HG02938 (cell line): Measurements from ENCODE around the gene CHD9NB.
"Not testable (repeated sequence)": the region's sequence is repeated elsewhere in the genome, so short reads cannot be mapped to it uniquely, and the experiment has no call there.

Source experiments
- ATAC-seq: cut with Tn5 transposase; IDR thresholded peaks from one replicate; pipeline ENCODE4 v1.9.1; 2021; ENCODE audit warnings: mild to moderate bottlenecking, moderate library complexity; ENCODE audit not compliant: unreplicated experiment

Gene CHD9NB

DNA sequence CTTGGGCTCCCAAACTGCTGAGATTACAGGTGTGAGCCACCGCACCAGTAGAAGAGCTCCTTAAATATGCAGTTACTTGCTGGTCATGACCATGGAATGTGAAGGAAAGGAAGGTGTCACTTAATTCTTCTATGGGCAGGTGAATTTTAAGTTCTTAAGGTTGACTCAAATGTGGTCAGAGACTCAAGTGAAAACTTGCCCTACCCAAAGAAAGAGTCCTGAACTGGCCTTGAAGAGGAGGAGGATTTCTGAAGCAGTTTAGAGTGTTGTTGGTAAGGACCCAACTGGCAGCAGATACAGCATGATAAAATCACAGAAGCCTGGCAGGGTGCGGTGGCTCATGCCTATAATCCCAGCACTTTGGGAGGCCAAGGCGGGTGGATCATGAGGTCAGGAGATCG, 31.4 kb upstream of the CHD9NB start:
- ATAC-seq: no peak

DNA sequence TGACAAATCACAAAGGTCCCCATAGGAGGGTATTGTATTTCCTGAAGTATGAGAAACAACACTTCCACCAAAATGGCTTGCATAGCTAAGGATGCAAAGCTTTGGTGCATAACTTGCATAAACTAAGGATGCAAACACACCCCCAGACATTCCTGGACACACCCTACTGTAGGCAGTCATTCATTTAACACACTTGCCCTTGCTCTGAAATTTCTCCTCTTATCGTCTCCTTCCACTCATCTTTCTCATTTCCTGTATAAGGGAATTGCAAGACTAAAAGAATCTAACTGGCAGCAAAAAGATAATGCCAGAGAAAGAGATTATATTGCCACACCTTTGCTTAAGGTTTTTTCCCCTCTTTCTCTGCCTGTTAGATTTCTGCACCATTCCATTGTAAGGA, 30.4 kb upstream of the CHD9NB start:
- ATAC-seq: no peak

DNA sequence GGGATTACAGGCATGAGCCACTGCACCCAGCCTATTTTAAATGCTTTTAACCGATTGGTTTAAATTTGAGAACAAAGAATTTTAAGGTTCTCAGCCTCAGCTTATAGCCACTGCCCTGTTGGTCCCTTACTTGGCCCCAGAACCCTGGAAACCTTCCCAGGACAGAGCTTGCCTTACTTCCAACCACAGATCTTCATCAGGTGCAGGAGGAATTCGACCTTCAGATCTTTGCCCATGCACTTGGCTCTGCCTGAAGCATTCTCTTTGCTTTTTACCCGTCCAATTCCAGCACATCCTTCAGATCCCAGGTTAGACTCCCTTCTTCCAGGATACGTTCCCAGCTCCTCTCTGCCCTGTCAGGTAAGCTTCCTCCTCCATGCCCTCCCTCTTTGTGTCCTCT, 29.8 kb upstream of the CHD9NB start:
- ATAC-seq: no peak

DNA sequence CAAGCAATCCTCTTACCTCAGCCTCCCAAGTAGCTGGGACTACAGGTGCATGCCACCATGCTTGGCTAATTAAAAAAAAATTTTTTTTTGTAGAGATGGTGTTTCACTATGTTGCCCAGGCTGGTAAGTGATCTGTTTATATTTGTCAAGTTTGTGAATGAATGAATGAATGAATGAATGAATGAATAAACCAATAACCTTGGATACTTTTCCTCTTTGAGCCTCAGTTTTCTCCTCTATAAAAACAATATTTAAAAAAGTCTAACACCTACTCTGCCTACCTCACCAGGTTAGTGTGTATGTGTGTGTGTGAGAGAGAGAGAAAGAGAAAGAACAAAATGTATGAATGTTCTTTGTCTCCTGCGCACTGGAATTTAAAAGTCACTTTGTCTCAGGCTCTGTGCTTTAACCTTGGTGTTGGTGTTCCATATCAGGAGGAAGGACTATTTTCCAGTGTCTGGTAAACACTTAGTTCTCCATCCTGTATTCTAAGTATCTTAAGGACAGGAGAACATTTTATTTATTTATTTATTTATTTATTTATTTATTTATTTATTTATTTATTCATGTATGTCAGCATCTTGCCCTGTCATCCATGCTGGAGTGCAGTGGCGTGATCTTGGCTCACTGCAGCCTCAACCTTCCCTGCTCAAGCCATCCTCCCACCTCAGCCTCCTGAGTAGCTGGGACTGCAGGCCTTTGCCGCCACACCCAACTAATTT, 29.1 kb upstream of the CHD9NB start:
- no peak for ATAC-seq

DNA sequence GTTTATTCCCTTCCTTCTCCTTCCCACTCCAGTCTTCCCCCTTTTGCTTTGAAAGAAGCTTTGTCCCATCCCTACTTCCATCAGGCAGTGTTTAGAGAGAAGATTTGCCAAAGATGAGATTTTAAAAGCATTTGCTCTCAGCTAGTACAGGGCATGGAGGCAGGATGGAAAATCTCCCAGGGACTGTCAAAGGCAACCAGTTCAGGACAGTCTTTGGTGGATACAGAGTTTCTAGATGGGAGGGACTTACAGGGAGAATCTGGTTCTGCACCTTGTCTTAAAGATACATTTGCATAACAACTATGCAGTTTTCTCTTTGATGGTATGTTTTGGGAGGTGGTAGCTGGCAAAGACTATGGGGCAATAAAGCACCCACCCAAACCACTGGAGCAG, 28.3 kb upstream of the CHD9NB start:
- ATAC-seq: no peak

DNA sequence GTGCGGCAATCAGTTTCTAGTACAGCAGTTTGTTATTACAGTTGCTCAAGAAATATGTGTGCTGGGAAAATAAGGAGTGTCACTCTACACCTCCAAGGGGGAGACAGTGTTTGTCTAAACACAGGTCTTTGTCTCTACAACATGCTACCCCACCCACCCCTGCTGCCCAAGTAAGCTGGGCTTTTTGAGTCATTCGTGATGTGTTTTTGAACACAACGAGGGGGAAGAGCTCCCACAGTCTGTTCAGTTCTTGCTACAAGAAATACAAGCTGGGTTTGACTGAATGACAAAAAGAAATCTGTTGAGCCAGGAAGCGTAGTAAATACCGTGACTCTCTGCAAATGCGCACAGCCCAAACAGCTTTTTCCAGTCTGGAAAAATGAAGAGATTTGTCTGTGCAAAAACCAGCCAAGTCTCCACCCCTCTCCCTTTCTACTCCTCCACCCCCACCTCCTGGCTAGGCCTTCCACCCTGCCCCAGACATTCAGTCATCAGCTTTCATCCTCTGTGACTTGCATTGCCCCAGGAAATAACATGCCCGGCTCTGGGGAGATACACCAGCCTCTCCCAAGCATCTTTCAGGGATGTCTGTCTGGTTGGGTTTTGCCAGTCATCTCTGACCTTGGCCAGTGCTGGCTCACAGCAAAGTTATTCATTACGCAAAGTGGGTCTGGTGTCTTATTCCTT, 27.8 kb upstream of the CHD9NB start:
- no peak for ATAC-seq

DNA sequence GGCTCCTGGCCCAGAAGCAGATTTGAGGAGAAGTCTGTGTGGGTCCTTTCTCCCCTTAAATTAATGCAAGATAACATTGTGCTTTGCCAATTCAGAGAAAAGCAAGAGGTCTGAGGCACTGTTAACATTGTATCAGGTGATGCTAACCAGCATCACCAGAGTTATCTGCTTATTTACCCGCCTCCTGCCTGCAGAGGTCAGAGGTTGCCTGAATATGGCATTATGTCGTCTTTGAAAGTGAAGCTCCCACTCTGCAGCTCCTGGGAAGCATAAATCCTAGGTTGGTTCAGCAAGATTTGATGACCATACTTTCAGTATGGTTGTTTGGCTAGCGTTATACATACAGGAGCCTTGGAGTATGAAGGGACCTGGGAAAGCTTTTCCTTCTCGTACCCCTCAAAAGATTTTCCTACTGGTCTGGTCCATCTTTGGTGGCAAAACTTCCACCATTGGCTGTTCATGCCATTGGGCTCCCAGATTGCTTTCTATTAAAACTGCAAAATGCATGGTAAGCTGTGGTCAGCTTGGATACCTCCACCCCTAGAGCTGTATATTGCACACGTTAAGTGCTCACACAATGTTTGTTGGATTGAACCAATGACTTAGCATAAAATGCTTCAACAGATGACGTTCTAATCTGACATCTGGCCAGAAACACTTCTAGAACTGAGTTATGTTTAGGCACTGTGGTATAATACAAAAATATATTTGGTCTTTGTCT, 26.2 kb upstream of the CHD9NB start:
- no peak for ATAC-seq

DNA sequence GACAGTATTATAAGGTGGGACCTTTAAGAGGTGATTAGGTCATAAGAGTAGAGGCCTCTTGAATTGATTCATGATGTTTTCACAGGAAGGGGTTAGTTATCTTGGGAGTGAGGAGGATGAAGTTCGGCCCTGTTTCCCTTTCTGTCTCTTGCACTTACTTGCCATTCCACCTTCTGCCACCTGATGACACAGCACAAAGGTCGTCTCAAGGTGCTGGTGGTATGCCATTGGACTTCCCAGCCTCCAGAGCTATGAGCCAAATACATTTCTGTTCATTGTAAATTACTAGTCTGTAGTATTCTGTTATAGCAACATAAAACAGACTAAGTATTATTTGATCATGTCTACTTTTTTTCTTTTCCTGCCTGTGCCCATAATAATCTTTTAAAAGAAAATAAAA, 25.6 kb upstream of the CHD9NB start:
- ATAC-seq: no peak

DNA sequence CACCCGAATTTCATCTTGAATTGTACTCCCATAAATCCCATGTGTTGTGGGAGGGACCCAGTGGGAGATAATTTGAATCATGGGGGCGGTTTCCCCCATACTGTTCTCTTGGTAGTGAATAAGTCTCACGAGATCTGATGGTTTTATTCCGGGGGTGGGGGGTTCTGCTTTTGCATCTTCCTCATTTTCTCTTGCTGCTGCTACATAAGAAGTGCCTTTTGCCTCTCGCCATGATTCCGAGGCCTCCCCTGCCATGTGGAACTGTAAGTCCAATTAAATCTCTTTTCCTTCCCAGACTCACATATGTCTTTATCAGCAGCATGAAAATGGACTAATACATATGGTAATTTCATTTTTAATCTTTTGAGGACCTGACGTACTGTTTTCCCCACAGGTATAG, 22.8 kb upstream of the CHD9NB start:
- not testable (repeated sequence) for ATAC-seq

DNA sequence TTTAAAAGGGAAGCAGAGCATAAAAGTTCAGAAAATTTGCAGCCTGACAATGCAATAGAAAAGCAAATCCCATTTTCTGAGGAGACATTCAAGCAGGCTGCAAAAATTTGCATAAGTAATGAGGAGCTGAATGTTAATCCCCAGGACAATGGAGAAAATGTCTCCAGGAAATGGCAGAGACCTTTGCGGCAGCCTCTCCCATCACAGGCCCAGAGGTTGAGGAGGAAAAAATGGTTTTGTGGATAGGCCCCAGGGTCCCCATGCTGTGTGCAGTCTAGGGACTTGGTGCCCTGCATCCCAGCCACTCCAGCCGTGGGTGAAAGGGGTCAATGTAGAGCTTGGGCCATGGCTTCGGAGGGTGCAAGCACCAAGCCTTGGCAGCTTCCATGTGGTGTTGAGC, 21.6 kb upstream of the CHD9NB start:
- not testable (repeated sequence) for ATAC-seq

DNA sequence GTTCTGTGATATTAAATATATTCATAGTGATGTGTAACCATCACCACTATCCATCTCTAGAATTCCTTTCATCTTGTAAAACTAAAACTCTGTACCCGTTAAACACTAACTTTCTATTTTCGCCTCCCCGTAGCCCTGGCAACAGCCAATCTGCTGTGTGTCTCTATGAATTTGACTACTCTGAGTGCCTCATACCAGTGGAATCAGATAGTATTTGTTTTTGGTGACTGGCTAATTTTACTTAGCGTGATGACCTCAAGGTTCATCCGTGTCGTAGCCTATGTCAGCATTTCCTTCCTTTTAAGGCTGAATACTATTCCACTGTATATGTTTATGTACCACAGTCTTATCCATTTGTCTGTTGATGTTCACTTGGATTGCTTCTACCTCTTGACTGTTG, 20.3 kb upstream of the CHD9NB start:
- ATAC-seq: no peak

DNA sequence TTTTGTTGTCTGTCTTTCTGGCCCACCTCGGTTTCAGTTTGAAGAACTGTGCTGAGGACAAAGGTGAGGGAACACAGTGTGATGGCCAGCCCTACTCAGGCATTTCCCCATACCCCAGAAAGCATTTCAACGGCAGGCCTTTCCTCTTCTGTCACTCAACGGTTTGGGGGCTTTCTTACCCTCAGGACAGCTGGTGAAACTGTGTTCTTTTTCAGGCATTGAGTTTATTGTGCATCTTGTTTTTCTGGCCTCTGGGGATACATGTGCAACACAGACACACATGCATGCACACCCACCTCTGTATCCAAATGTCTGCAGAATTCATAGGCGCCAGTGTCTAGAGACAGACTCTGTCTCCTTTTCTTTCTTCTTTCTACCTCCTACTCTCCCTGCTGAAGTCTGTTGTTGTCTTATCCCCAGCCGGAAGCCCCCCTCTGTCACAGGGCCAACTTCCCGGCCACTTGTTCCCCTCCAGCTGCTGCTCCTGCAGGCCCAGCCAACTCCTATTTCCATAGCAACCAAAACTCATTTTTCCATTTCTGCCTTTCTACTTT, 19.1 kb upstream of the CHD9NB start:
- peak; percentile 43 for ATAC-seq

DNA sequence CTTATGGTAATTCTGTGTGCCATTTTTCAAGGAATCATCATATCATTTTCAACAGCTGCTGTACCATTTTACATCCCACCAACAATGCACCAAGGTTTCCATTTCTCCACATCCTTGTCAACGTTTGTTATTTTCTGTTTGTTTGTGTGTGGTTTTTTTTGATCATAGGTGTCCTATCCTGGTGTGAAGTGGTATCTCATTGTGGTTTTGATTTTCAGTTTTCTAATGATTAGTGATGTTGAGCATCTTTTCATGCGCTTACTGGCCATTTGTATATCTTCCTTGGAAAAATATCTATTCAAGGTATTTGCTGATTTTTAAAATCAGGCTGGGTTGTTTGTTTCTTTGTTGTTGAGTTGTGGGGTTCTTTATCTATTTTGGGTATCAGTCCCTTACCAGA, 17.1 kb upstream of the CHD9NB start:
- ATAC-seq: no peak

DNA sequence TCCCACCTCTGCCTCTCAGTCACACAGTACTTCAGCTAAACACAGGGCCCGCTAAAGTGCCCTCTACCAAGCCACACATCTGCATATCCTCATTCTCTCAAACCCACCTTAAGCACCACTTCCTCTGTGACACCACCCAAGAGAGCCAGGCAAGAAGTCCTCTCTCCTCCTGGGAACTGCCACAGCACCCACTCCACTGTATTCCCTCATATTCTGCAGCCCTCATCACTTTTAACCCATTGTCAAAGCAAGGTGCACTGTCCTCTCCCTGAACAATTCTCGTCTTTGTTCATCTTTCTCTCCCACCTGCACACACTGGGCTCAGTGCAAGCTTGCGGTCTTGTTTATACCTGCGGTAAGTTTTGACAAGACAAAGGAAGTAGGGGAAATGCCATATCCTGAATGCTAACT, 15.7 kb upstream of the CHD9NB start:
- ATAC-seq: peak; percentile 52

DNA sequence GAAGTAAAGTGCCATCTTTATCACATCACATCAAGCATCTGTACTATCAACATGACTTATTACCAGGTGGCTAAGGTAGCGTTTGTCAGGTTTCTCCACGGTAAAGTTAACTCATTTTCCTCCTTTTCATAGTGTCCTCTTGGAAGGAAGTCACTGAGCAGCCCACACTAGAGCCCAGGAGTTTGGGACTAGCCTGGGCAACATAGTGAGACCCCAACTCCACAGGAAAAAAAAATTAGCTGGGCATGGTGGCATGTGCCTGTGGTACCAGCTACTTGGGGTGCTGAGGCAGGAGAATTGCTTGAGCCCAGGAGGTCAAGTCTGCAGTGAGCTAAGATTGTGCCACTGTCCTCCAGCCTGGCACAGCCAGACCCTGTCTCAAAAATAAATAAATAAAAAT, 15.0 kb upstream of the CHD9NB start:
- ATAC-seq: no peak

DNA sequence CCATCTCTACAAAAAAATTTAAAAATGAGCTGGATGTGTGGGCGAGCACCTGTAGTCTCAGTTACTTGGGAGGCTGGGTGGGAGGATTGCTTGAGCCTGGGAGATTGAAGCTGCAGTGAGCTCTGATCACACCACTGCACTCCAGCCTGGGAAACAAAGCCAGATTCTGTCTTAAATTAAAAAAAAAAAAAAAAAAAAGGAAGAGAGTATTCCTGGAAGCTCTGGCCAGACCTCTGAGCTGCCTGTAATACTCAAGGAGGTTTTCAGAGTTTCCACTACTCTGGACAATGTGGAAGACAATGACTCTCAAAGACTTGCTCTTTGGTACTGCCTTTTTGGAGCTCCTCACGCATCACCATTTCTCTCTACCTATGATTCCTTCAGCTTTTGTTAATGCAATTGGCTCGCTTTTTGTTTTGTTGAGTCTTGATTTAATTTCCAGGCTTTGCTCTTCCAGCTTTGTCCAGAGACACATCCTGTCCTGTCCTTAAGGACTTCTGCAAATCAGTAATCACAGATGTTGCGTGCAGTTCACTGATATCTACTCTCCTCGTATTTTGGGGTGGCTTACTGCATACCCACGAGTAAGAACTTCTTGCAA, 12.9 kb upstream of the CHD9NB start:
- ATAC-seq: no peak

DNA sequence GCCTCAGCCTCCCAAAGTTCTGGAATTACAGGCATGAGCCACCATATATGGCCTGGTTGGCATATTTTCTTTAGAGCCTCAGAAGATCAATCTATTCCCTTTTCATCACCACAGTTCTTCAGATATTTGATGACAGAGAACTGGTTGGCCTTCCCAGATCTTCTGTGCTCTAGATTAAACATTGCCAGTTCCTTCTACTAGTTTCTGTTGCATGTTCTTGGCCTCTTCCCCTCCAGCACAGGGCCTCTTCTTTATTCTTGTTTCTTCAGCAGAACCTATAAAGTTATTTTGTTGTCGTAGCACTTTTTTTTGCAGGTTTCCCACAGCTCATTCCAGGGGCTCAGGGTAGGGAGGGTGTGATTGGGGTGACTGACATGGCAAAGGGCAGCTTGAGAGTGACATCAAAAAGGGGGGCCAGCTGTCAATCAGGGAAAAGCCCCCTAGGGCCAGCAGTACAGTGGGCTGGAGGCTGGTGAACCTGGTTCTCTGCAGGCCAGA, 11.4 kb upstream of the CHD9NB start:
- ATAC-seq: no peak

DNA sequence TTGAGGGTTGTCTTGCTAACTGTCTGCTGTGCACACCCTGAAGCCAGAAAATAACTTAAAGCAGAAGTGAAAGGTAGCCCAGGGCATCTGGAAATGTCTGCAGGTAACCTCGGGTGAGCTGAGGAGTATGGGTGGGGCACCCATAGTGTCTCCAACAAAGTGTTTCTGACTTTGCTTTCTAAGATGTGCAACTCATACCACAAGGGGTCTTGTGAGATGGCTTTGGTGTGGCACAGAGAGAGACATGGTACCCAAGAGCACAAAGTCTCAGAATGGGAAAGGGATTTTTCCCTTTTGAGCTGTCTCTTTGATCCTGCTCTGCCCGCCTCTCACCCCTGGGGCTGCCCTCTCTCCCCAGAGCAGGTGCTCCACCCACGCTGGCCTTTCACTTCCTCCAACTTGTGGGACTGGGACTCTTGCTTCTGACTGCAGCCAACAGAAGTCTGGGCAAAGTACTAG, 9.0 kb upstream of the CHD9NB start:
- peak; percentile 93 for ATAC-seq

DNA sequence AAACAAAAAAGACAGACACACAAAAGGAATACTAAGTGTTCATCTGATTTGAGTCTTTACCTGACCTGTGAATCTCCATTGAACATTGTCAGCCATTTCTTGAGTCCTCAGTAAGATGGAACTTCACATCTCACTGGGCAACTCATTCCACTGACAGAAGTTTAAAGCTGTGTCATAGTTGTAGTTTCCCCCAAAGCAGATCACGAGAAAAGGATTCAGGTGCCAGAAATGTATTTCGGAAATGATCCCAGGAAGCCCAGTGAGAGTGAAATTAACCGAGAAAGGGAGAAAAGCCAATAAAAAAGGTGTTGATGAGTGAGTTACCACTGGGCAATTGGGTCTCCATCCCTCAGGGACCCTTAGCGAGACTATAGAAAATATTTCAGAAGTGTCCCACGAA, 8.6 kb upstream of the CHD9NB start:
- peak; percentile 11 for ATAC-seq

DNA sequence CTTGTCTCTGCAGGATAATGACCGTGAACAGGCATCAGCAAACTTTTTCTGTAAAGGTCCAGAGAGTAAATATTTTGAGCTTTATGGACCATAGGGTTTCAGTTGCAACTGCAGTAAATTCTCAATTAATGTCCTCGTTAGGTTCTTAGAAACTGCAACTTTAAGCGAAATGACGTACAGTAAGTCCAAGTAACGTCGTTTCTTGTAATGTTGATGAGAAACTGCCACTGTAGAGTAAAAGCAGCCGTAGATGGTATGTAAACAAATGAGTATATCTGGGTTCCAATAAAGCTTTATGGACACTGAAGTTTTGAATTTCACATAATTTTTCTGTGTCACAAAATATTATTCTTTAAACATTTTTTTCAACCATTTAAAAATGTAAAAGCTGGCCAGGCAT, 7.0 kb upstream of the CHD9NB start:
- no peak for ATAC-seq

DNA sequence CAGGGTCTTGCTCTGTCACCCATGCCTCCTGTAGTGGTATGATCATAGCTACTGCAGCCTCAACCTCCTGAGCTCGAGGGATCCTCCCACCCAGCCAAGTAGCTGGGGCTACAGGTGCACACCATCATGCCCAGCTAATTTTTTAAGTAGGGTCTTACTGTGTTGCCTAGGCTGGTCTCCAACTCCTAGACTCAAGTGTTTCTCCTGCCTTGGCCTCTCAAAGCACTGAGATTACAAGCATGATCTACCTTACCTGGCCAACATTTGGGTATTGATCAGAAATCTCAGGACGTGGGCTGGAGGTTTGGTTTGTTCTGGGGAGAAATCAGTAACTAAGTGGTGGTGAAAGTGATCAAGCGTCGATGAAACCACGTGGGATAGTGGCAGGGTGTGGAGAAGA, 6.2 kb upstream of the CHD9NB start:
- ATAC-seq: no peak
